HCT116 (cell line): ENCODE results near the gene ACOD1. TPM values are rescaled to one million over a fixed set of nuclear protein-coding genes. Genes with fewer than 3 reads are reported as not detected.

Source experiments
- ATAC-seq: fragments of 200-7000 bp; cut with Tn5 transposase; 2 replicates; pipeline ENCODE4 v1.9.1; 2020; ENCODE audit warnings: mild to moderate bottlenecking, moderate library complexity
- BruUV-seq: library from RNA; stranded (reverse); fragments of 400-500 nt; replicated peaks from 2 replicates; lab custom pipeline; 2021; lab: Mats Ljungman, UMichigan
- CTCF ChIA-PET: fragments of 300-600 bp; sonication (Branson Sonifier 250); formaldehyde crosslinking; loops from one replicate; lab custom pipeline; 2021; ENCODE audit warnings: antibody characterized with exemption; lab: Charles Lee
- POLR2A ChIA-PET: fragments of 300-600, 350-600 bp; sonication (Branson Sonifier 250); formaldehyde crosslinking; loops from one replicate; lab custom pipeline; 2021; ENCODE audit warnings: antibody characterized with exemption; lab: Charles Lee
- RAD21 ChIA-PET, 2 experiments: fragments of 300-600 bp; sonication (Branson Sonifier 250); formaldehyde crosslinking; loops; one replicate each; lab custom pipeline; 2023; ENCODE audit warnings: low total read pairs in 2 of 2; ENCODE audit not compliant: uncharacterized antibody in 2 of 2, unreplicated experiment in 2 of 2, low non-redundant PET in 1 of 2; lab: Charles Lee
- DNase-seq: peaks from one replicate; pipeline ENCODE4 v3.0.0-alpha.2; 2010; ENCODE audit warnings: low read depth, low spot score
- H2AFZ ChIP-seq: fragments of 200-600 bp; shearing (Covaris generic), sonication (generic); 2 replicates; pipeline ENCODE4 v1.6.1; 2017; ENCODE audit warnings: low read depth, mixed run types, mixed read lengths, antibody characterized with exemption, low read length; ENCODE audit not compliant: poor library complexity, severe bottlenecking
- H3K27ac ChIP-seq: 2 replicates; pipeline ENCODE4 v1.5.1; 2012; ENCODE audit warnings: low read depth, low read length
- H3K27me3 ChIP-seq: fragments of 200-600 bp; sonication (generic); 2 replicates; pipeline ENCODE4 v1.6.1; 2016; ENCODE audit warnings: mixed run types, low read length, mixed read lengths; ENCODE audit not compliant: insufficient read depth
- H3K36me3 ChIP-seq, 2 experiments: fragments of 200-500 bp in 1 of 2; fragments of 200-600 bp in 1 of 2; sonication (Bioruptor generic) in 1 of 2; sonication (generic) in 1 of 2; 2 replicates each; pipeline versions ENCODE4 v1.5.1 to v1.6.1; 2014 to 2016; ENCODE audit warnings: low read length in 2 of 2, inconsistent platforms in 1 of 2, mixed read lengths in 1 of 2, mixed run types in 1 of 2; ENCODE audit not compliant: insufficient read depth in 2 of 2, control insufficient read depth in 1 of 2
- H3K4me1 ChIP-seq, 2 experiments: fragments of 200-600 bp in 1 of 2; sonication (generic) in 1 of 2; 2 replicates each; pipeline versions ENCODE4 v1.5.1 to v1.6.1; 2012 to 2017; ENCODE audit warnings: low read length in 2 of 2, inconsistent platforms in 1 of 2, mild to moderate bottlenecking in 1 of 2, mixed read lengths in 1 of 2, mixed run types in 1 of 2, moderate library complexity in 1 of 2; ENCODE audit not compliant: insufficient read depth in 2 of 2, control insufficient read depth in 1 of 2
- H3K4me2 ChIP-seq: fragments of 200-600 bp; sonication (generic); 2 replicates; pipeline ENCODE4 v1.6.1; 2017; ENCODE audit warnings: mixed run types, low read length, mixed read lengths
- H3K4me3 ChIP-seq, 2 experiments: fragments of 200-600 bp in 1 of 2; sonication (generic) in 1 of 2; replicated peaks in 1 of 2; 2 replicates each; pipeline ENCODE4 v1.5.1; 2011 to 2016; ENCODE audit warnings: low read length in 2 of 2, control low read depth in 1 of 2, low read depth in 1 of 2, mild to moderate bottlenecking in 1 of 2, mixed read lengths in 1 of 2, mixed run types in 1 of 2
- H3K79me2 ChIP-seq: fragments of 200-600 bp; sonication (generic); 2 replicates; pipeline ENCODE4 v1.6.1; 2017; ENCODE audit warnings: mild to moderate bottlenecking, mixed run types, low read length, moderate library complexity, mixed read lengths; ENCODE audit not compliant: insufficient read depth
- H3K9ac ChIP-seq: fragments of 200-600 bp; sonication (generic); 2 replicates; pipeline ENCODE4 v1.6.1; 2016; ENCODE audit warnings: low read length, mixed read lengths
- H3K9me2 ChIP-seq: fragments of 200-600 bp; sonication (generic), shearing (Covaris generic); 2 replicates; pipeline ENCODE4 v1.6.1; 2017; ENCODE audit warnings: mixed run types, mild to moderate bottlenecking, moderate library complexity; ENCODE audit not compliant: insufficient read depth
- H3K9me3 ChIP-seq, 2 experiments: fragments of 200-500 bp in 1 of 2; fragments of 200-600 bp in 1 of 2; sonication (Bioruptor generic) in 1 of 2; sonication (generic) in 1 of 2; 2 replicates each; pipeline ENCODE4 v1.6.1; 2014 to 2017; ENCODE audit warnings: low read length in 2 of 2, mixed read lengths in 2 of 2, inconsistent platforms in 1 of 2, low read depth in 1 of 2, mild to moderate bottlenecking in 1 of 2, mixed run types in 1 of 2, moderate library complexity in 1 of 2; ENCODE audit not compliant: control insufficient read depth in 1 of 2, insufficient read depth in 1 of 2
- H4K20me1 ChIP-seq: fragments of 200-600 bp; sonication (generic), shearing (Covaris generic); 2 replicates; pipeline ENCODE4 v1.6.1; 2017; ENCODE audit warnings: mixed run types, mild to moderate bottlenecking, moderate library complexity; ENCODE audit not compliant: insufficient read depth
- CBX3 ChIP-seq: IDR thresholded peaks from 2 replicates; pipeline ENCODE4 v1.6.1; 2012; ENCODE audit warnings: low read depth
- CEBPB ChIP-seq: IDR thresholded peaks from 2 replicates; pipeline ENCODE4 v1.6.1; 2012; ENCODE audit warnings: low read depth
- EGR1 ChIP-seq: IDR thresholded peaks from 2 replicates; pipeline ENCODE4 v1.6.1; 2012; ENCODE audit warnings: low read depth
- JUND ChIP-seq: IDR thresholded peaks from 2 replicates; pipeline ENCODE4 v1.6.1; 2012
- POLR2A ChIP-seq: IDR thresholded peaks from 2 replicates; pipeline ENCODE4 v1.7.0; 2011; ENCODE audit warnings: borderline replicate concordance; ENCODE audit not compliant: insufficient read depth, insufficient read length; ENCODE audit errors: extremely low read depth
- POLR2AphosphoS5 ChIP-seq: IDR thresholded peaks from 2 replicates; pipeline ENCODE4 v1.6.1; 2011; ENCODE audit warnings: mild to moderate bottlenecking, low read depth, low read length, moderate library complexity
- ZNF274 ChIP-seq: fragments of 200-500 bp; sonication (Bioruptor generic); IDR thresholded peaks from 2 replicates; pipeline ENCODE4 v1.6.1; 2014; ENCODE audit warnings: mild to moderate bottlenecking, low read depth, low read length, inconsistent platforms
- intact Hi-C: fragments of 100-400 bp; cut with micrococcal nuclease; formaldehyde crosslinking; loops from 2 replicates; pipeline ENCODE4 v1.10.0; 2022
- total RNA-seq: library from RNA; stranded (reverse); gene quantifications from one replicate; pipeline ENCODE4 v1.2.1, GENCODE V29; 2021; ENCODE audit not compliant: unreplicated experiment
- TF ChIP-seq, protein P1 (sequence below): IDR thresholded peaks from 2 replicates; pipeline ENCODE4 v1.6.1; 2012; ENCODE audit warnings: low read depth
- TF ChIP-seq, protein P2 (sequence below): IDR thresholded peaks from 2 replicates; pipeline ENCODE4 v1.6.1; 2012

The ACOD1 gene
- total RNA-seq, 1 experiment from 2014 or later = not detected

DNA sequence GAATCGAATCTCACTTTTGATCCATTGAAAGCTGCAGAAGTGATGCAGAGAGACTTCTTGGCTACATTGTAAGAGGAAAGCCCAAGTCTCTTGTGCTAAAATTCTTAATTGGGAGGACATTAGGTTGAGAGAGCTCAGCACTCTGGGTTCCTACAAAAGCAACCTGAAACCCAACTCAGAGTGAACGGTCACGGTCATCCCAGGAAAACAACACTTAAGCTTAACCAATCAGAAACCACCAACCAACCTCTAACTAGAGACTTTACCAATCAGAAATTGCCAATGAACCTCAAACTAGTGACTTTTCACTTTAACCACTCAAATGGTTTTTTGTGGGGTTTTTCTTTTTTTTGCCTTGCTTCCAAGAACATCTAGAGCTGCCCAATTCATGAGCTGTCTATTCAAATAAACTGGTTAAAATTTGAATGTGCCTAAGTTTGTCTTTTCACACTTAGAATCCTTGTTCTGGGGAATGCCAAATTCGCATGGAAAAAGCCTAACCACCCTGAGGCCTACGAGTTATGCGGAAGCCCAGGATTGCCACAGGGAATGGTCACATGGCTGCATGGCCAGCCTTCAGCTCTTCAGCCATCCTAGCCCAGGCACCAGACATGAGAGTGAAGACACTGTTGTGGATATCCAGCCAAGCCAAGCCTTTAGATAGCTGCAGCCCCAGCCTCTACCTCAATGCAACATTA is 25.8 kb downstream of the ACOD1 start (continued):
- TF ChIP-seq, protein P1, sequence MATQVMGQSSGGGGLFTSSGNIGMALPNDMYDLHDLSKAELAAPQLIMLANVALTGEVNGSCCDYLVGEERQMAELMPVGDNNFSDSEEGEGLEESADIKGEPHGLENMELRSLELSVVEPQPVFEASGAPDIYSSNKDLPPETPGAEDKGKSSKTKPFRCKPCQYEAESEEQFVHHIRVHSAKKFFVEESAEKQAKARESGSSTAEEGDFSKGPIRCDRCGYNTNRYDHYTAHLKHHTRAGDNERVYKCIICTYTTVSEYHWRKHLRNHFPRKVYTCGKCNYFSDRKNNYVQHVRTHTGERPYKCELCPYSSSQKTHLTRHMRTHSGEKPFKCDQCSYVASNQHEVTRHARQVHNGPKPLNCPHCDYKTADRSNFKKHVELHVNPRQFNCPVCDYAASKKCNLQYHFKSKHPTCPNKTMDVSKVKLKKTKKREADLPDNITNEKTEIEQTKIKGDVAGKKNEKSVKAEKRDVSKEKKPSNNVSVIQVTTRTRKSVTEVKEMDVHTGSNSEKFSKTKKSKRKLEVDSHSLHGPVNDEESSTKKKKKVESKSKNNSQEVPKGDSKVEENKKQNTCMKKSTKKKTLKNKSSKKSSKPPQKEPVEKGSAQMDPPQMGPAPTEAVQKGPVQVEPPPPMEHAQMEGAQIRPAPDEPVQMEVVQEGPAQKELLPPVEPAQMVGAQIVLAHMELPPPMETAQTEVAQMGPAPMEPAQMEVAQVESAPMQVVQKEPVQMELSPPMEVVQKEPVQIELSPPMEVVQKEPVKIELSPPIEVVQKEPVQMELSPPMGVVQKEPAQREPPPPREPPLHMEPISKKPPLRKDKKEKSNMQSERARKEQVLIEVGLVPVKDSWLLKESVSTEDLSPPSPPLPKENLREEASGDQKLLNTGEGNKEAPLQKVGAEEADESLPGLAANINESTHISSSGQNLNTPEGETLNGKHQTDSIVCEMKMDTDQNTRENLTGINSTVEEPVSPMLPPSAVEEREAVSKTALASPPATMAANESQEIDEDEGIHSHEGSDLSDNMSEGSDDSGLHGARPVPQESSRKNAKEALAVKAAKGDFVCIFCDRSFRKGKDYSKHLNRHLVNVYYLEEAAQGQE = no peak
- TF ChIP-seq, protein P2, sequence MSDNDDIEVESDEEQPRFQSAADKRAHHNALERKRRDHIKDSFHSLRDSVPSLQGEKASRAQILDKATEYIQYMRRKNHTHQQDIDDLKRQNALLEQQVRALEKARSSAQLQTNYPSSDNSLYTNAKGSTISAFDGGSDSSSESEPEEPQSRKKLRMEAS = no peak
- TF ChIP-seq CEBPB = no peak
- TF ChIP-seq EGR1 = no peak
- no peak for TF ChIP-seq ZNF274
- no peak for TF ChIP-seq CBX3
- no peak for TF ChIP-seq POLR2A
- TF ChIP-seq JUND = no peak

DNA sequence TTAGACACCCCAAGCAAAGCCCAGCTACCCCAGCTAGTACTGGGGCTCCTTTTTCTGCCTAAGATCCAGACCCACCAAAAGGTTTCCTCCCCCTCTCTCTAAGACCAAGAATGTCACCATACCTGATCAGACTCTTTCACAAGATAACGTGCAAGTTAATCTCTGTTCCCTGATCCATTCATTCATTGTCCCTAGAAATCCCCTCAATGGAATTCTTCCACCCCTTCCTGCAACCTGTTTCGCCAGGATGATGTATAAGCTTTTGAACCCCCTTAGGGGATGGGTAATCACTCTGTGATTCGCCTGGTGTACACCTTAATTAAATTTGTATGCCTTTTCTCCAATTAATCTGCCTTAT is 26.3 kb downstream of the ACOD1 start:
- no peaks in the 10 kb centered on the region for H4K20me1 ChIP-seq
- no peak overlapping the region for H2AFZ ChIP-seq
- H3K4me2 ChIP-seq = no peak overlapping the region
- no TSS peak for BruUV-seq
- H3K9me2 ChIP-seq = no peaks in the 10 kb centered on the region
- H3K9ac ChIP-seq = no peak overlapping the region
- no peaks in the 10 kb centered on the region for H3K9me3 ChIP-seq
- no peak overlapping the region for H3K27ac ChIP-seq
- no peak overlapping the region for H3K4me3 ChIP-seq
- intact Hi-C loops = no loop called here
- no peaks in the 10 kb centered on the region for H3K36me3 ChIP-seq
- TF ChIP-seq POLR2AphosphoS5 (no peak), POLR2A (no peak)
- TF ChIP-seq, all 23 proteins: peak for 0
- POLR2A ChIA-PET = no interaction called here
- no peaks in the 10 kb centered on the region for H3K4me1 ChIP-seq
- H3K79me2 ChIP-seq = no peaks in the 10 kb centered on the region
- CTCF ChIA-PET = no interaction called here
- DNase-seq = no peak
- ATAC-seq = no peak
- RAD21 ChIA-PET = no interaction called here
- no peaks in the 10 kb centered on the region for H3K27me3 ChIP-seq
